HG02610 (cell line): ENCODE results near the gene CLIC5.
"Not testable (repeated sequence)": the region's sequence is repeated elsewhere in the genome, so short reads cannot be mapped to it uniquely, and the experiment has no call there.

Source experiments
- ATAC-seq: cut with Tn5 transposase; IDR thresholded peaks from one replicate; pipeline ENCODE4 v1.9.1; 2021; ENCODE audit warnings: mild to moderate bottlenecking, moderate library complexity; ENCODE audit not compliant: unreplicated experiment

Gene CLIC5

DNA sequence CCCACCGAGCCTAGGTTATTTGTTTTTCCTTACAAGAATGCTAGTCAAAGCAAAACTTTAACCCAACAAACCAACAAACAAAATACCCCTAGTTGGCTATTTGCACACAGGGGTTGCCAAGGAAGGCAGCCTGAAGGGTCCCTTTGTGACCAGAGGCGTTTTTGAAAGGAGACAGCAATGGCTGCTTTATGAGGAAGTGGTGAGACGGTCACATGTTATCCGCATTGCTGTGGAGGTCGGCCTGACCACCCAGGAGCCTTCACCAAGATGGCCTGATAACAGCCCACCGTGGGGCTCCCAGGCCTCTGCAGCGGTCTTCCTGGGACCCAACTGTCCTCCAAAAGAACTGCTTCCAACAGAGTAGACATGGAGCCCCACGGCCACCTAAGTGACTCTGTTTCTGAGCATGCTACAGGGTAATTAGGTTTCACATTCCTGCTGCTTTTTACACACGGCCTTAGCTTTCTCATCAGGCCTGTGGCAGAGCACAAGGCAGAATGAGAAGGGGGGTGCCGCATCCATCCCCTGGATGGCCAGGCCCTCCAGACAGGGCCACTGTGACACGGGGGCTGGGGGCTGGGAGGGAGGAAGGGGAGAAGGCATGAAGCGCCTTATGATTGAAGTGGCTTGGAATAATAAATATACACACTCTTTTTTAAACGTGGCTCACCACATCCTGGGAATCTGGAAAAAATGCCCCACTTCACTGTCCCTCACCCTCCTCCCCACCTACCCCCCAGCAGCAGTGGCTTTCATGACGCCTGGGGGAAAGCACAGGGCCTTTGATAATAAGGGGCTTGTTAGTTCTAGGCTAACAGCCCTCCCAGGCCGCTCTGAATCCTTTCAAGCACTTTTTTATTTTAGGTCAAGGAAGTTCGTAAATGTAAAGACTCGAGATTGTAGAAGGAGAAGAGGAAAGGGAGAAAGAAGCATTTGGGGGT, 86.0 kb downstream of the CLIC5 start:
- no peak for ATAC-seq

DNA sequence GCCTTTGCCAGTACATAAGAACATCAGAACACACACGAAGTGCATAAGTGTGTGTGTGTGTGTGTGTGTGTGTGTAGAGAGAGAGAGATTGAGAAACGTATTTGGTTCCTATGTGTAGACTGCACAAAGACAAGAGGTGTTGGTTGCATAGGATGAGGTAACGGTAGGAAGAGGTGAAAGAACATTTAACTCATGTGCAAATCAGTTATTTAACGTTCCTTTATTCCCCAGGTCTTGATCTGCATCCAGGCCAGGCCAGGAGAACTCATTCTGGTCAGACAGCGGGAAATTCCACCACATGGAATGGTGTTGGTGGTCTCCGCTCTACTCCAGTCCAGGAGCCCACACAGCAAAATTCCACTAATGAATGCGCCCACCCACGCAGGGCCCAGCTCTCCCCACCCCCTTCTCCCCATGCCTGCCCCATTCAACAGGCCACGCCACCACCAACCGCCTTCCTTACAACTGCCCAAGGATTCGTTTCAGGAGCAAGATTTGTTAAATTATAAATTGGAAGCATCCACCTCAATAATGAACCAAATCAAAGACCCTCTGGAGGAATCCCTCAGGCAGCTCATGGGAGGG, 86.8 kb downstream of the CLIC5 start:
- no peak for ATAC-seq

DNA sequence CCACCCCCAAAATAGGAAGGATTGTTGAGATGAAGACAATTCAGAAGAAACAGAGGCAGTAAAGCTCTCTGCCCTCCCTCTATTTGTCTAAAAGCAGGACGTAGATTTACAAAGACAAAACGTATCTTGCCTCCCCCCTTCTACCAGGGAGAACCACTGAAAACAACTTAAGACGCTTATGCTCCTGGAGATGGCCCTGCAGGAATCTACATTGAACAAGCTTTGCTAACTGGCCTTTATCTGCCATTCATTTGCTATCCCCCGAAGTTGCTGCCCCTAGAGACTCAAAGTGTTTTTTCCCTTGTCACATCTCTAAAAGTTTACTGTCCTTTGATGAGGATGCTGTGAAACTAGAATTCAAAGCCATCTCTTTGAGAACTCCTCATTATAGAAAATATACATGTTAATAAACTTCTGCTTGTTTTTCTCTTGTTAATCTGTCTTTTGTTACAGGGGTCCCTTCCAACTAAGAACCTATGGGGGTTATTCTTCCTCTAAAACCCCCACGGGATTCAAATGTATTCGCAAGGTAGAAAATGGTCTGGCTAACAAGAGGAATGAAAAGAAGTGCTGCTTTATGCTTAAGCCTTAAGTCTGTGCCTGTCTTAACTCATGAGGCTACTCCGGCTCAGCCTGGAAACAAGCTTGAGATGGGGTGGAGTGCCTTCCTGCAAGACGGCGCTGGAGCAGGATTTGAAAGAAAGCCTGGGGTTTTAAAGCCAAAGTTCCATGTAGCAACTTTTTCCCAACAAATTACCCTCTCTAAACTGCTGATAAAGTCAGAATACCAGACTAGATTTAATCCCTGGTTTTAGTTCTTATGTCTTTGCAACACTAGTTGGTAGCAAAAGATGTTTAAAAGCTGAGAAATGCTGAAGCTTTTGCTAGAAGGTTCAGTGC, 88.0 kb downstream of the CLIC5 start:
- no peak for ATAC-seq

DNA sequence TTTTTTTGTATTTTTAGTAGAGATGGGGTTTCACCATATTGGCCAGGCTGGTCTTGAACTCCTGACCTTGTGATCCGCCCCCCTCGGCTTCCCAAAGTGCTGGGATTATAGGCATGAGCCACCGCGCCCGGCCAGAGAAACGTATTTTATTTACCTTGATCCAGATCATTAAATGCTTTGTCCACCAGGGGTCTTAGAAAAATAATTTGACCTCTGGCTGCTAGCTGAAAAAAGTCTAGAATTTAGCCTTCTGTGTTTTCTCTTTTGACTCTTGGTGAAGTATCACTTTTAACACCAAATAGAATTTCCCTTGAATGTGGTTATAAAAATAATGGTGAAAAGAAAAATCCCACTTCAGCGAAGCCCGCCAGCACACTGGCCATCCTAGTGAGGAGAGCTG, 89.2 kb downstream of the CLIC5 start:
- ATAC-seq: not testable (repeated sequence)

DNA sequence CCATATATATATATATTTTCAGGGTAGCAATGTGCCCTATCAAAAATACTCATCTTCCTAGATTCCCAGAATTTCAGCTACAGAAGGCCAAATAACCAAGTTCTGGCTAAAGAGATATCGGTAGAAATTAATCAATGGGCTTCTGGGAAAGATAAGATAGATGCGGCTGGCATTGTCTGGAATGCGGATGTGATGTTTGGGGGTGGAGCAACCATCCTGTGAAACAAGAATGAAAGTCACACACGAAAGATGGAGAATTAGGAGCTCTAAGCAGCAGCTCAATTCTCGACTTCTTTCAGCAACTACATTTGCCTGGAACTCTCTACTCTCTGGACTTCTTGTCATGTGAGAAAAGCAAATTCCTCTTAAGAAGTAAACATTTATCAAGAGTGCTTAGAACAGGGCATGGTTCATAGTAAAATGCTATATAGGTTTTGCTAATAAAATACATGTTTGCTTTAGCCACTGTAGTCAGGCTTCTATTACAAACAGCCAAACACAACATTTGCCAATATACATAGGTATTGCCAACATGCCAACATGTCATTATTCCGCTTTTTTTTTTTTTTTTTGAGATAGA, 90.8 kb downstream of the CLIC5 start:
- ATAC-seq: no peak

DNA sequence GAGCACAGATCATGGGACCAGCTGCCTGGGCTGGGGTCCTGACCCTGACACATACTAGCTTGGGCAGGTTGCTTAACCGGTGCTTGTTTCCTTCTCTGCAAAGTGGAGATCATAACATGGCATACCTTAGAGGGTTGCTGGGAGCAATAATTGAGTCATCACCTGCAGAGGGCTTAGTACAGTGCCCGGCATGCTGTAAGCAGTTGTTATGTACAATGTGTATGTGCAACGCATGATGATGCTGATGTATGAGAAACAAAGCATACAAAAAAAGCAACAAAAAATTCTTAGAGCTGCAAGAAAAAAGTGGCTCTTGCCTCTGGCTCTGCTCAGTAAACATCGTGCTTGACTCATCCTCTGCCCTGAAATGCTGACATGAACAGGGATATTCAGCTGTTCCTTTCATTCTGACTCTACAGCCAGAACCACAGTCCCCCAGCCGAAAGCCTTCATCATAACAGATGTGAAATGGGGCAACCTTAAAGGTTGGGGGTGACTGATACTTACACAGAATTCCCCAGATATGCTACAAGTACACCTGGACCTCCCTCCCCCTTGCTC, 91.7 kb downstream of the CLIC5 start:
- ATAC-seq: peak; percentile 82

DNA sequence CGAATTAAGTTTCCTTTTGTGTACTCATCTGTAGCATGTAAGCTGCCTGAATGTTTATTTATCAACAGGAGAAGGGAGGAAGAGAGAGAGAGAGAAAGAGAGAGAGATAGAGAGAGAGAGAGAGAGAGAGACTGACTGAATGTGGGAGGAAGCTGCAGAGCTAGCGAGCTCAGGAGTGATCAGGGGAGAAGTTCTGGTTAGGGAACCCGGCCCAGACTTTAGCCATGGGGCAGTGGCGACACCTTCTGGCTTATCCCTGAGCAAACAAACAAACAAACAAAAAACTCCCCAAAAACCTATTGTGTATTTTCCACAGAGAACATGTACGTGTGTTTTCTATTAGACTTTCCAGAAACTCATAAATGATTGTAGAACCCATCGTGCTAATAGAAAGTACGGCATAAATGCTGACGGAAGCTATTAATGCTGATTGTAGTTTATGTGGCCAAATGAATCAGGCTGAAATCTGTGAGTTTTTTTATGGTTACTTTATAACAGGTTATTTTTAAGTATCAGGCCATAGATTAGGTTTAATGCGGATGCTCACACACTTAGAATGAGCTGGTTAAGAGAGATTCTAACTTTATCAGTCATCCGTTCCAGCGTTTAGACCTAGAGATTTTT, 92.8 kb downstream of the CLIC5 start:
- ATAC-seq: no peak

DNA sequence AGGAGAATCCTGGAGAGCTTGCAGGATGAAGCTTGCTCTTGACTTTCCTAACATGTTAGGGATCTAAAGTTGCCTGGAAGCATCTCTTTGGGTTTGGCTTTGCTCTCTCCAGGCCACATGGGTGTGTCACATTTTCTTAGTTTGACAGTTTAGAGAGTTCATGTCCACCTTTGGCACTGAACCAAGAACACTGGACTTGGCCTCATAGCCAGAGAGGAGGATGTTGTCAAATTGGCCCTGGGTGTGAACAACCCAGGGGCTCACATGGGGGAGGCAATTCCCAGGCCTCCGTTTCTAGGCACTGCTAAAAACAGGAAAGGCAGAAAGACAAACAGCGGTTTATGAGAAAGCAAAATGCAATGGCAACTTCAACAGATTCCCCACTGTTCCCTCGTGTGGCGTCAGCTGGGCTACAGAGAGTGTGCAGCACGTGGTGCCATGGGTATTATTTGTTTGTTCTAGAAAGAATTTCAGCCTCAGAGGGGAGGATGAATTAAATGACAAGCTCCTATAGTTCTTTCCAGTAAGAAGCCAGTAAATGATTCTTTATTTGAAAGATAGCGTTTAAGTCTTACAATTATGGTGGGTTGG, 93.9 kb downstream of the CLIC5 start:
- ATAC-seq: no peak

DNA sequence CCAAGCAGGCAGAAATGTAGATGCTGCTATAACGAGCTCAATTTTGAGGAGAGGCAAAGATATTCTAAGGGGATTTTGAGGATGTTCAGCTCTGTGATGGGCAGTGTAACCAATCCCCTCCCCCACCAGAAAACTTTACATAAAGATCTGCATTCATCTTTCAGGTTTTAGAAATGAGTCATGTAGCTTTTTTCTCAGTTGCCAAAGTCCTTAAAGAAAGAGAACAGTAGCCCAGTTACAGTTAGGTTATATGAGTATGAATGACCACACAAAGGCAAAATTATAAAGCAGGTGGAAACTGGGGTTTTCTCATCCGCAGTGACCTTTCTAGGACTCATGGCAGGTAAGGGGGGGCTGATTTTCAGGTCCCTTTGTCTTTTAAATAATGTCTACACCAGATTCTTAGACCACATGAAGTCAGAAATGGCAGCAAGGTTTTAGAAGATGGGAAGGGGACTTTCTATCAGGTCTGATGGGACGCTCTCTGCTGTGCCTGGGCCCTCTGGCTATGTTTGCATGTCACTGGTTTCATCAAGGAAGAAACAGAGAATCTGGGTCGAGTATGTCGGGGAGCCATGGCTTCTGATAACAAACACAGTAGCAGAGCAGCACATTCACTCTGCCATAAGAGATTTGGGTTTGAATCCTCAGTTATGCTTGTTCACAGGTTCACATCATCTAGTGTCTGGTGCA, 94.7 kb downstream of the CLIC5 start:
- peak; percentile 60 for ATAC-seq

DNA sequence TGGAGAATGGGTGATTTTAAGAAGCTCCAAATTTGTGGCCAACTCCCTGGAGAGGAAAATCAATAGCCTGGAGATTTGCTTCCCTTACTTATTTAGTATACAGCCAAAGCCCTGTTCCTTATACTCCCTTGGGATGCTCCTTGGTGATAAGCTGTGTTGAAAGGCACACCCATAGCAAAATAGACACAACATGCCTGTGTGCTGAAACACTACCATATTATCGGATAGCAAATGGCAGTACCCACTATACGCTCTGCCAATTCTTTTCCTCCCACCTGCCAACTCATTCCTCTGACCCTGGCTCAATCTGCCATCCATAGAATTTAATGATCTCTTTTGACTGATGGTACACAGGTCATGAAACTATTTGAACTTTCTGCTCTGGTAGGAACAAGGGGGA, 98.2 kb downstream of the CLIC5 start:
- ATAC-seq: no peak

DNA sequence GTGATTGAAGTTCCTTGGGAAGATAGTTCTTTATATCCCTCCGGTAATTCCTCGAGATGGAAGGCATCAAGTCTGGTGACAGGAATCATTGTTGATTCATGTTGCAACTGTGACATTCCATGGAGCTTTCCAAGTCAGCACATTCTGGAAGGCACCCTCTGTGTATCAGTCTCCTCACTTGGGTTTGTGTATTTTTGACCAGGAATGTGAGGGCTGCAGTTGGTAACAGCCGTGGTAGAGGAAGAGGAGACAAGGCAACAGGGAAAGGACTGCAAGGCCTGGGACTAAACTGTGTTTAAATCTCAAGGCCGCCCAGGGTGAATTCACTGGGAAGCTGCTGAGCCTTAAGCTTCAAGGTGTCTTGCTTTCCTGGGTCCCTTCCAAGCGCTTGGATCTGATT, 99.0 kb downstream of the CLIC5 start:
- no peak for ATAC-seq

DNA sequence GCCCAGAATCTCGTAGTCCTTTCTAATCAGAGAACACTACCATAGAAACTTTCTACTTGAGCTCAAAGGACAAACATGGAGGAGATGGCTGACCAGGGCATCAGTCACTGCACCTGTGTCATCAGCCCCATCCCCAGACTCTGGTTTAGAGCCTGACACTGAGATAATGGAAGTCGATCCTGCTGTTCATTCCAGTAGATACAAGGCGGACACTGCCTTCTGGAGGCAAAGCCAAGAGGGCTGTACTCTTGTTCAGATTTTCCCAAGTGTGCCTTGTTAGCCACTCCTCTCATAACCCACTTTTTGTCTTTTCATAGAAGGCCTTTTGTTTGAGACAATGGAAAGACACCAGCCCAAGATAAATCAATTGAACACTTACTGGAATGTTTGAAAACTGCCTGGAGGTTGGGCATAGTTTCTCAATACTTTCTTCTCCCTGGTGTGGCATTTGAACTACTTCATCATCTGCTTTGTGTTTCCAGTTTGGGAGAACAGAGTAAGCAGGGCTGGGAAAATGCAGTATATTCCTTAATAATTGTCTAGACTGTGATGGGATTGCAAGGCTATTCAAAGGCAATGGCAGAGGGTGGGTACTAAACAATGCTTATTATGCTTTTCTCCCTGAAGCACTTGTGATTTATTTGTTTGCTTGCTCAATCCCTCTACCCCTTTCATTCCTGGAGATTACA, 99.7 kb downstream of the CLIC5 start:
- no peak for ATAC-seq

DNA sequence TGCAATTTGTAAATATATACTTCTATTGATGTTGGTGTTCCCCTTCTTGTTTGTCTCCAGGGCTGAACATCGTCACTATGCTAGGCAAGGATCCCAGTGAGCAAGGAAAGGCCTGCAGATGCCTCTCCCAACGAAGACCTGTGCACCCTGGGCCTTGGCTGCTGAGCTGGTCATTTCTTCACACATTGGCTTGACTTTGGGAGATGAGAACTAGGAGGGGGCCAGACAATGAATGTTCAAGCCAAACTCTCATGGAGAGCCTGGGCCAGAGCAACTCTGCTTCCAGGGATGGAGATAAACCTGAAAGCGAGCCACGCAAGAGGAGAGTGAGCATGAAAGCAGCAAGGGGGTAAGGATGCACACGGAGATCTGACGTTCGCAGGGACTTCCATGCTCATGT, 104.0 kb downstream of the CLIC5 start:
- no peak for ATAC-seq

DNA sequence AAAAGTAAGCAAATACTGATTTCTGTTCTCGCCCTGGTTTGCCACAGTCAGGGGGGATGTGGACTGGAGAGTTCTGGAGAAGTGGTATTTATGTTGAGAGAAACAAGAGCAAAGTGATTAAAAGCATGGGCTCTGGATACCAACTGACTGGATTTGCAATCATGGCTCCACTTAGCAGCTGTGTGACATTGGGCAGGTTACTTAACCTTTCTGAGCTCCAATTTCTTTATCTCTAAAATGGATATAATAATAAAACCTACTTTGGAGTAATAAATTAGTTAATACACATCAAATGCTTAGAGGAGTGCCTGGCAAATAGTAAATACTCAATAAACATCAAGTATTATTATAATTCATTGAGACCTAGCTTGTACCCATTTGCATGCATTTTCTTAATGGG, 111.7 kb downstream of the CLIC5 start:
- no peak for ATAC-seq

DNA sequence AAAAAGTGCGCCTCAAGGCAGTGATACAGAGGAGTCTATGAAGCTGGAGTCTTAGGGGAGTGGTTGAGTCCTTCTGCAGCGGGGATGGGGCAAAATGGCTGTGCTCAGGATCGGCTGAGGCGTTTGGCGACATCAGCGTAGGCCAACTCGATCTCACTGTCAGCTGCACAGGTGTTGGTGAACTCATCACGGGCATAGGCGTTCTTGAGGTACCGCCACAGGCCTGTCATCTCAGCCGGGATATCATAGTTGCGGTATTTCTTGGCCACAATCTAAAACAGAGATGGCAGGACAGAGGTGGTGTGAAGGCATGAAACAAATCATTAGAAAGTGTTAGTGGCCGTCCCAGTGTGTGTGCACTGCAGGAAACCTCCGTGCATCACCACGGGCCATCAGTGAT, 112.7 kb downstream of the CLIC5 start:
- ATAC-seq: no peak

DNA sequence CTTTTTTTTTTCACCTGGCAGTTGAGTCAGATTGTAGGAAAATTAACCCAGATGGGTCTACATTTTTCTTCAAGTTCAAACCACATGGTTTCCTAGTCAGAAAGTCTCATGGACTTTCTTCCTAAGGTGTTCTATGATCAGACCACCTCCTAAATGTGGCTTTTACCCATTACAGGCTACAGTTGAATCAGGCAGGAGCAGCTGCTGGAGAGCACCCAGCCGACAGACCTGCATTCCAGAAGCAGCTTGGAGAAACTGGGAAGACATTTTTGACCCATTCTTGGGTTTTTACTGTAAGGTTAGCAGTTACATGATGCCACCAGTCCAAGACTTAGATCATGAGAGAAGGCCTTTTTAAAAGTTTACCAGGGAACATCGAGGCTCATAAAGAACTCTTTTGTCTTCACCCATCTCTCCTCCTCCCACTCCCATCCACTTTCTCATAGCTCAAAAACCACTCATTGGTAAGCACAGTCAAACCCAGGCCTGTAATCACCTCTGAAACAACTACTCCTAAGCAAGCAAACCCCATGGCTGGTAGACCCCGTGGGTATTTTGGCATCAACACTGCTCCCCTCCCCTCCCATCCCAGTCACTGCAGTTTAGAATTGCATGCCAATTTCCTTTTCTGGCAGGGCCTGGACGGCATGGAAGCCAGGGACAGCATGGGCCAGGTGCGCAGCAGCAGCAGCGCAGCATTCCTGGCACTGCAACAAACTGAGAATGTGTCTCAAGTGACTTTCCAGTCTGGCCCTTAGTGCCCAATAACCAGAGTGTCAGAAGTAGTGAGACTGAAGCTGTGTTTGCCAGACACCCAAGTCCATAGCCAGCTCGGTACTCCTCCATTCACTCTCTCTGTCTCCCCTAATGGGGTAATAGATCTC, 113.7 kb downstream of the CLIC5 start:
- no peak for ATAC-seq

DNA sequence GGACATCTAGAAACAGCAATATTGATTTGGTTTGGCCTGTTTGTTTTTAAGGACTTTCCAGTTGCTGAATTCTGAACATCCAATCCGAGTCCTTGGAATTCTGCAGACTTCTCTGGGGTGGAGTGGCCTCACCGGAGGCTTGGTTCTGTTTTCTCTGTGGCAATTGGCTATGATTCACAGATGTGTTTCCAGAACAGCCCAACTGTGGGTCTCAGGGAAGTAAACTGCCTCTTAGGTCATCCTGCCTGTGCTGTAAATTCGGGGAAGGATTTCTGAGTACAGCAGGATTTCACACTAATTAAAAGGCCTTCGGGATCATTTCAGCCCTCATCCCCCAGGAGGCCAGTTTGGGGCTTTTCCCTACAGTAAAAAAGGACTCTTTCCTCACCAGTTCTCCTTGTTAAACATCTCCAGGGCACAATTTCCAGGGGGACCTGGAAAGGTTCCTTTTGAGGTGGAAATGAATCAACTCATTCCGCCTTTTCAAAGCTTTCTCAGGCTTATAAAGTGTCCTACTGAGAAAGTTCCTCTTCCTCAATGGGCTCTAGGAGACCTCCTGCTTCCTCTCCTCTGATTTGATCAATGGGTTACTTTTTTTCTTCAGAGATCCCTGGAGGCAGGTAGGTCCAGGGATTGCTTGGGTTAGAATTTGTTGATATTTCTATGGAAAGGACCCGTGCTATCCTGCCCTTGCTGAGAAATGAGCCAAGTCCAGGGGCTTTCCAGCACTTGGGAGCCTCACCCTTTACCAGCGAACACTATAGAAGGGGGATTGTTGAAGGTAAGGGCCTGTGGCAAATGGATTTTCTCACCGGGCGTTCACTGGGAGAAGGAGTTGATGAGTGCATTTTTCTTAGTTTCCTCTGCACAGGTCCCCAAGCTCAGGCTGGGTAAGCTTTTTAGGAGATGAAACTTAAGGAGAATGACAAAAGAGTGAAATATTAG, 114.6 kb downstream of the CLIC5 start:
- ATAC-seq: no peak
